ENCODE results near the gene RALGPS1.

Gene RALGPS1

GRCh38 chr9:127051881-127052595, 137.5 kb downstream of the RALGPS1 start:
- peaks cover 32% of the 10 kb centered on the region for H3K4me1 ChIP-seq (ENCODE audit: low read length)
- no peaks in the 10 kb centered on the region for H4K20me1 ChIP-seq (ENCODE audit: insufficient read depth, low read length)
- H3K27ac ChIP-seq (ENCODE audit: low read length) = no peak overlapping the region
- H3F3A ChIP-seq (ENCODE audit: insufficient read depth, low read length) = no peaks in the 10 kb centered on the region; the same call in 1 of the 2 replicates
- no peak overlapping the region for H3K4me3 ChIP-seq (ENCODE audit: low read length)
- H3K4me2 ChIP-seq (ENCODE audit: low read depth, low read length) = no peak overlapping the region
- no peaks in the 10 kb centered on the region for H3K79me2 ChIP-seq (ENCODE audit: low read length)
- H3K9me3 ChIP-seq (replicated peaks; ENCODE audit: insufficient read depth, low read length) = no peaks in the 10 kb centered on the region
- TF ChIP-seq EZH2phosphoT487 (IDR thresholded peaks at IDR 0.05; ENCODE audit: low read length) = no peak
- no peak for TF ChIP-seq EZH2 (optimal IDR thresholded peaks at IDR 0.05; ENCODE audit: low read depth, low read length)
- H3K36me3 ChIP-seq (replicated peaks; ENCODE audit: insufficient read depth, low read length) = no peaks in the 10 kb centered on the region
- H3K9ac ChIP-seq (ENCODE audit: low read length) = no peak overlapping the region
- no peaks in the 10 kb centered on the region for H3K27me3 ChIP-seq (replicated peaks; ENCODE audit: insufficient read depth, low read length)
- no peak for DNase-seq
- H3K9me2 ChIP-seq (replicated peaks; ENCODE audit: insufficient read depth, low read length) = no peaks in the 10 kb centered on the region
- no peak overlapping the region for H2AFZ ChIP-seq (ENCODE audit: low read length)

- TF ChIP-seq CTCF (IDR thresholded peaks at IDR 0.05; ENCODE audit: low read length) (no peak), EZH2phosphoT487 (IDR thresholded peaks at IDR 0.05; ENCODE audit: low read length) (no peak), EZH2 (optimal IDR thresholded peaks at IDR 0.05; ENCODE audit: low read depth, low read length) (no peak)
- Histone ChIP-seq H3K9me2 (replicated peaks; ENCODE audit: insufficient read depth, low read length) (no peaks in the 10 kb centered on the region), H3K27me3 (replicated peaks; ENCODE audit: insufficient read depth, low read length) (no peaks in the 10 kb centered on the region), H3K9me3 (replicated peaks; ENCODE audit: insufficient read depth, low read length) (no peaks in the 10 kb centered on the region), H3K27ac (ENCODE audit: low read length) (no peak overlapping the region), H3K4me1 (ENCODE audit: low read length) (peaks cover 24% of the 10 kb centered on the region), H3K4me3 (ENCODE audit: low read length) (no peak overlapping the region), H2AFZ (ENCODE audit: low read length) (no peak overlapping the region), H3K4me2 (ENCODE audit: low read depth, low read length) (no peak overlapping the region), H3F3A (ENCODE audit: insufficient read depth, low read length) (no peaks in the 10 kb centered on the region; the same call in 1 of the 2 replicates), H3K9ac (ENCODE audit: low read length) (no peak overlapping the region), H4K20me1 (ENCODE audit: insufficient read depth, low read length) (no peaks in the 10 kb centered on the region), H3K36me3 (replicated peaks; ENCODE audit: insufficient read depth, low read length) (no peaks in the 10 kb centered on the region), H3K79me2 (ENCODE audit: low read length) (no peaks in the 10 kb centered on the region)
- DNase-seq = no peak
Measured at GRCh38 chr9:127053057-127053821, 138.7 kb downstream of the RALGPS1 start.

- Histone ChIP-seq H3K4me1 (ENCODE audit: low read length) (peaks cover 23% of the 10 kb centered on the region), H3K4me2 (ENCODE audit: low read depth, low read length) (no peak overlapping the region), H2AFZ (ENCODE audit: low read length) (no peak overlapping the region), H4K20me1 (ENCODE audit: insufficient read depth, low read length) (no peaks in the 10 kb centered on the region), H3K4me3 (ENCODE audit: low read length) (no peak overlapping the region), H3K27me3 (replicated peaks; ENCODE audit: insufficient read depth, low read length) (no peaks in the 10 kb centered on the region), H3K9ac (ENCODE audit: low read length) (no peak overlapping the region), H3K9me3 (replicated peaks; ENCODE audit: insufficient read depth, low read length) (no peaks in the 10 kb centered on the region), H3K27ac (ENCODE audit: low read length) (no peak overlapping the region), H3K36me3 (replicated peaks; ENCODE audit: insufficient read depth, low read length) (no peaks in the 10 kb centered on the region), H3K9me2 (replicated peaks; ENCODE audit: insufficient read depth, low read length) (no peaks in the 10 kb centered on the region), H3K79me2 (ENCODE audit: low read length) (no peaks in the 10 kb centered on the region), H3F3A (ENCODE audit: insufficient read depth, low read length) (no peaks in the 10 kb centered on the region)
- no peak for TF ChIP-seq EZH2phosphoT487 (IDR thresholded peaks at IDR 0.05; ENCODE audit: low read length)
- no peak for TF ChIP-seq CTCF (IDR thresholded peaks at IDR 0.05; ENCODE audit: low read length)
- TF ChIP-seq EZH2 (optimal IDR thresholded peaks at IDR 0.05; ENCODE audit: low read depth, low read length) = no peak
- DNase-seq = no peak
Measured at GRCh38 chr9:127053960-127054359, 139.4 kb downstream of the RALGPS1 start.
